Left lobe of liver (tissue), 2 donors: ENCODE measurements around the gene ENC1. TPM values are rescaled to one million over a fixed set of nuclear protein-coding genes. Genes with fewer than 3 reads are reported as not detected.

Source experiments
- ATAC-seq: fragments of 200-7000 bp; cut with Tn5 transposase; one replicate; pipeline ENCODE4 v1.9.1; 2020; ENCODE audit warnings: mild to moderate bottlenecking, moderate library complexity
- DNase-seq: peaks from one replicate; pipeline ENCODE4 v3.0.0-alpha.2; 2020; ENCODE audit warnings: low spot score
- total RNA-seq: library from RNA; stranded (reverse); gene quantifications from one replicate; pipeline ENCODE4 v1.2.1, GENCODE V29; 2021
- donor health status: DM: no; HTN: no; CAD: no; lungs with moderate emphysema.
- donor health status: DM: no; HTN: yes; CAD: no.

ENC1 gene
- total RNA-seq, 1 donor from 2014 or later: 5.8 TPM

DNA sequence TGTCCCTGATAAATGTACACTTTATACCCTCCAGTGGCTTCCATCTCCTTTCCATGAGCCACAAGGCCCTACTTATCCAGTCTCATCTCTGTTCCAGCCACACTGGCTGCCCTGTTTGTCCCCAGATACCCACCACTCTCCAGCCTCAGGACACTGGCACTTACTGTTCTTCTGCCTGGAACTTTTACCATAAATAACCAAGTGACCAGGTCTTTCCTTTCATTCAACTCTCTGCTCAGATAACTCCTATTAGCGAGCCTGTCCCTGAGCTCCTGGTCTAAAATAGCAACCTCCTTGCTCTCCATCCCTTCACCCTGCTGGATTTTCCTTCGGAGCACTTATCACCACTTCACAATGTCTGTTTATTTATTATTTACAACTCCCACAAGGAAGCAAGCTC is 16.6 kb upstream of the ENC1 start:
- ATAC-seq: no peak
- DNase-seq: no peak

DNA sequence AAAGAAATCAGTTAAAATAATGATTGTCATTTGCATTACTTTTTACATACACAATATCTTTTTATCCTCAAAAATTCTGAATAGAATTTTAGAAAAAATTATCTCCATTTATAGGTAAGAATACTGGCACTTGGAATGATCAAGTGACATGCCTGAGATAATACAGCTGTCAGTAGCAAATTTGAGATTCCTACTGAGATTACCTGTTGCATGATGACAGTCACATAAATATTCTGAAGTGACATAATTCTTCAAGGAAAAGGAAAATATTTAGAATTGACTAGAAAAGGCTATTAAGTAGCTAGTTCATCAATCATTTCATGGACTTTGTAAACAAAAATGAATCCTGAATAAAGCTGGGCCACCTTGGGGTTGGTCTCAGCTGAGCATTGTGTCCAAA is 15.2 kb upstream of the ENC1 start:
- DNase-seq (no peak), ATAC-seq (no peak)

DNA sequence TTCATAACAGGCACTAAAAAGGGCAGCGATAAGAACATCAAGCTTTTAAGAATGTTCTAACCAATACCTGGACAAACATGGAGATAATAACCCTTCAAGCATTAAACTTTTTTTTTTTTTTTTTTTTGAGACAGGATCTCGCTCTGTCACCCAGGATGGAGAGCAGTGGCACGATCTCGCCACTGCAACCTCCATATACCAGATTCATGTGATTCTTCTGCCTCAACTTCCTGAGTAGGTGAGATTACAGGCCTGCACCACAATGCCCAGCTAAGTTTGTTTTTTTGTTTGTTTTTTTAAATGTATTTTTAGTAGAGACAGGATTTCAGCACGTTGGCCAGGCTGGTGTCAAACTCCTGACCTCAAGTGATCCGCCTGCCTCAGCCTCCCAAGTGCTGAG is 14.7 kb upstream of the ENC1 start:
- no peak for ATAC-seq

DNA sequence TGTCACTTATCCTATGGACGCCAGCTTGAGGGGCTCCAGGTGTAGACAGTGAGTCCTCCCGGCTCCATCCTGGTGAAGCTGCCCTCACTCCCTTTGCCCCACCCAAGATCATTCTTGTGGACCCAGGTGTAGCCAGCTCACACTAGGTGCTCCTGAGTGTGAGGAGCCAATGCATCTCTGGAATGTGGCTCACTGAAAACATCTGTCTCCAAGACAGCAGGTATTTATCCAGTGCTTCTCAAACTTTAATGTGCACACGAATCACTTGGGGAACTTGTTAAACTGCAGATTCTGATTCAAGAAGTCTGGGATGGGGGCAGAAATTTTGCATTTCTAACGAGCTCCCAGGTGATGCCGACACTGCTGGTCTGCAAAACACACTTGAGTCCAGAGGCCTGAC is 13.5 kb upstream of the ENC1 start:
- DNase-seq: no peak
- ATAC-seq: no peak

More for the DNA sequence above, 14.7 kb upstream of the ENC1 start:
- DNase-seq: no peak

DNA sequence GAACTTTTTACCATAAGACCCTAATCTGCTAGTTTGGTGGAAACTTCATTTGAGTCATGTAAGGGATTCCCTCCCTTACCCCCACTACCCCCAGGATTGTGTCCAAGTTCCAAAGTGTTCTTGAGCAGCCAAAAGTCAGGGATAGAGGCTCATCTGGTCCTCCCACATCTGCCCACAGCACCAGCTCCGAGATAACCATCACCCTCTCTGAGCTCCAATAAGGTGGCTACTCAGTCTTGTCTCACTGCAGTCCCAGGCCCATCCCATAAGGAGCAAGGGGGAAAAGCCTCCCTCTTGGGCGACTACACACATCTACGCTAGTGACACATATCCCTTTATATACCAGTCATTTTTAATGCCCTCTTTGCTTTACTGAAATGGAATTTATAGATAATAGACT is 12.0 kb upstream of the ENC1 start:
- no peak for ATAC-seq
- DNase-seq: no peak

DNA sequence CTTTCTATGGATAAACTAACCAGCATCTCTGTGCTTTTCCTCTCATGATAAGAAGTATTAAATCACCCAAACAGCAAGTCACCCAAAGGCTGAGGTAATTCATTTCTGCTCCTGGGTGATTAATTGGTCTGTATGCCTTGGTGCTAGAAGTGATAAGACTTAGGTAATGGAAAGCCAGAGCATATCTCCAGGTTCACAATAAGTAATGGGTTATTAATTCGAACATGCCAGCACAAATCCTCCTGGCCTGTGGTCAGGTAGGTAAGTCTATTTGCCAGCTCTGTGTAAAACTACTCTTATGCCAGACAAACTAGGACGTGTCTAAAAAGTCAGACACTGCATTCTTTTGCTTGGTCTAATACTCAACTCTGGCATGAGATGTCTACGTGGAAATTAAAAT is 11.2 kb upstream of the ENC1 start:
- DNase-seq (no peak), ATAC-seq (peak; percentile 20)

DNA sequence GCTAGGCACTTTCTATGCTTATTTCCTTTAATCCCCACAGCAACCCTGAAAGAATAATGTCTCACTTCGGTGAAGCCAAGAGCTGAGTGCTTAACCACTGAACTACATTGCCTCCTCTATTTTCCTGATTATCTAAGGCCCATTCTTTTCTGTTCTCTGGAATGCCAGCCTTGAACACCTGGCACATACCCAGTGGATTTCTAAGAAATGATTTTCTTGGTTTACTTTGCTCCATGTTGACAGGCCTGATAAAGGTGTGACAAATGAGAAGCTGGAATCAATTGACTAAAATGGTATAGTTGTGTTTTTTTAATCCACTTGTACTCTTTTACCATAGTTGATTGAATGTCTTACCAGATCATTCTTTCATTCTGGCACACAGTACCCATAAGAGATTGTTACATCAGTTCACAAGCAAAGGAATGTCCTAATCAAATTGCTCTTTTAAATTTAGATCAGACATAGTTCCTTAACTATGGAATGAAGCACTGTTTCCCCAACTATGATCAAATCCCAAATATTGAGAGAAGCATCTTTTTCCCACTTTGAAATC is 9.0 kb upstream of the ENC1 start:
- DNase-seq: no peak
- ATAC-seq: no peak

DNA sequence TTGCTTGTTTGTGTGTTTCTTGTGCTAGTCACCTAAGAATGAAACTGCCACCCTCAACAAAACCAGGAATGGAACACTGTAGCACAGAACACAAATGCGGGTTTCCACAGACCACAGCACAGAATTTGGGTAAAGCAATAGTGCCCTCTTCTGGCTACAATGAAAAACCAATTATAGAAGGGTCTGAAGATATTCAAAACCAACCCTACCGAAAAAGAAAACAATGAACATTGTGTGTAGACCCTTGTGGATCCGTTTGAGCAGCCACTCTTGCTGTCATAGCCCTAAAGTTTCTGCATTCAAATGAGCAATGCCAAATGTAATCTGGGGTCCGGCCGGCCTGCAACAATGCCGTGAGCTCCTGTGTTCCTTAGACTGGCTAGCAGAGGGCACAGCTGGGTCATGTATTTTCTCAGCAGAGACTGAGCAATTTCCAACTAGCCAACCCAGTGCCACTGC is 8.3 kb upstream of the ENC1 start:
- peak; percentile 97 for ATAC-seq
- DNase-seq: no peak

DNA sequence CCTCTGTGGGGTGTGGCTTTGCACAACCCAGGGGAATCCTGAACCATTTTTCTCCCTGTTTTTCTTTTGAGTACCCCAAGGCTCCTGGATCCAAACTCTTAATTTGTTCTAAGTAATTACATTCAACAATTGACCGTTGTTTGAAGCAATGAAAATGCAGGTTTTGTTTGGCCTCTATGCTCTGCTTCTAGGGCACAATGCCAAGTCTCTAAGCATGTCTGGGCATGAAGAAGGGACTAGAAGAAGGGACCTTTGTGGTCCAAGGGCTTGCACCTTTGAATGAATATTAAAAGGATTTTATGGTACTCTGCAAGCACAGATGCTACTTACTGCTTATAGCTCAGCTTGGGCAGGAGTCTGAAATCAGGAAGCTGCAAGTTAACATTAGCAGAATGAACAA is 6.6 kb upstream of the ENC1 start:
- ATAC-seq (no peak), DNase-seq (no peak)

DNA sequence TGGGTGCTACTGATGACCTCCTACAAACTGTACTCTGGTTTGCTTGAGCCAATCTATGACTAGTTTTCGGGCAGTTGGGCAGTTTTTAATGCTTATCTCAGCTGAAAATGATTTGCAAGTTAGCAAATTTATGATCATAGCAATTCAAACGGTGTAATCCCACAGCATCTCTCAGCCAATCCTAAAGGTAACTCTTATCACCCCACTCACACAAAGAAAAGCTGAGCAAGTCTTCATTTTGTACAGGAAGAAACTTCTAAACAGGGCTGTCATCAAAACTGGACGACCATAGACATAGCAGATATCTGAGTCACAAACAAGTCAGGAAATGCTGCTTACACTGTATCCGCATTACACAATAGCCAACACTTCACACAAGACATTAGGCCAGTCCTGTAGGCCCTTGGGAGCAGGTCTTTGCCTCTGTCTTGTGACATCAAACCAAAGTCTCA is 2.6 kb upstream of the ENC1 start:
- ATAC-seq: no peak

DNA sequence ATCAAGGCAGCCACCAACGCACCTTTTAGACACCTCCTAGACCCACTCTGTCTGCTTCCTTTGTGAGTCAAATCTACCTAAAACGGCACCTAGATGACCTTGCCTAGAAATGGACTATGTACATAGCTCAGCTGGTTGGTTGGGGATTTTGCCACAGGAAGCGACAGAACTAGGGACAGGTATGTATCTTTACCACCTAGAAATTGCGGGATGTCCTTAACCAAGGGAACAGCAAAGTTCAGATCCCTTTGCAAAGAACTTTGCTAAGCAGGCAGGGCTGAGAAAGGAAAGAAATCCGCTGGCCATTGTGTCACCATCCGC is 2.0 kb upstream of the ENC1 start:
- no peak for DNase-seq
- no peak for ATAC-seq

More for the DNA sequence above, 2.6 kb upstream of the ENC1 start:
- no peak for DNase-seq

DNA sequence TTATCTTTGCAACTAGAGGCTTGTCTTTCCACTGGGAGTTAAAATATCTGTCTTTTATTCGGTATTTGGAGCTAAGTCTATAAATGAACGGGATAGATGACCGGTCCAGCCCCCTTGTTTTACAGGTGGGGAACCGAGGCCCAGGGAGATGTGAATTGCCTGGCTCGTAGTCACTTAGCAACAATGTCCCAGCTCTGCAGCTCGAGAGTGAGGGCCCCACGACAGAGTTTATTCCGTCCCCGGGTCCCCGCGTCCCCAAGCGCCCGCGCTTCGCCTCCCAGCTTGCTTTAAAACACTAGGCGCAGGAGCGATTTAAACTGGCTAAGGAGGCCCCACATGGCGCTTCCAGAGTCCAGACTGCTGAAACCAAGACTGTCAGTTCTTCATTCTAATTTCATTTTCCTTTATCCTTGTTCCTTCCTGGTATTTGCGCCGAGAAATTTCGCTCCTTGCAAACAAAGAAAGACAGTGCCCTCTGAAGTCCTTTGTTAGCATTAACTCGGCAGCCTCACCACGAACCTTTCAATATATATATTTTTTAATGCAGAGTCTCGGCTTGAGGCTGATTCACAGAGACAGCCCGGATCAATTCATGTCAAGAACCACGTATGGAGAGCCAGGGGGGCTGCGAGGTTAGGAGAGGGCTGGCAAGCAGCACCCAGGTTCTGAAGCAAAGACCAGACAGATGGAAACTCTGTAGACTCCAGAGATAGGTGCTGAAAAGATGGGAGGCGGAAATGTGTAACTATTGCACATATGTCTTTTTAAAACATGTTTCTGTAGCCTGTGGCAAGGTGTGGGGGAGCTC is 1.4 kb upstream of the ENC1 start:
- peak; percentile 34 for ATAC-seq

DNA sequence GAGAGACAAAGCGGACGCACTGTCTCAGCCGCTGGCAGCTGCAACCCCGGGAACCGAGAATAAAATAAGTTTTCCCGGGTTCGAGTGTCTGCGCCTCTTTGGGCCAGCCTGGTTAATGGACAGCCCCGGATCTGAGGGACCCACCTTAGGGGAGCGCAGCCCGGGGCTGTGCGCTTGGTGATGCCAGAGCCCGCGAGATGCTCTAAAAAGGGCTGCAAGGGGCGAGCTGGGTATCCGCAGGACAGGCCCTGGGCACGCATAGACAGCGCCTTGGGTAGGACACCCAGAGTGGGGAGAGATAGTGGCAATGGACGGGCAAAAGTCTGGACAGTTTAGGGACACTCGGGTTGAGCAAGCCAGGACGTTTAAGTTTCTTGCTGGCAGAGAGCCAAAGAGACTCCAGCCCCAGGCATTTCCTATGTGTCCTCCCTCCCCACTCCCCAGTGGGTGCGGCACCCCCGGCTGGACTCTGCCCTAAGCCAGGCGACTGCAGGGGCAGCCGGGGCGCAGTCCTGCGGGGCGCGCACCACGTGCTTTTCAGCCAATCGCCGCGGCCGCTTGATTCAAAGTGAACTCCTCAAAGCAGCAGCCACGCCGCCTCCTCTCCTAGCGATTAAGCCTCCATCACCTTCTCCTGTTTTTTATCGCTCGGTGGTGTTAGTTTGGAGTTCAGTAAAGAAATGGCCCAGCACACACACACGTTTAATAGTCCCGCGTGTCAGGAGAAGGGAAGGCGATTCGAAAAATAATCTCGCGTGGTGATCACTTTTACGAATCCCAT is 616 bp upstream of the ENC1 start:
- DNase-seq: peak; percentile 89
- peak; percentile 64 for ATAC-seq

More for the DNA sequence above, 1.4 kb upstream of the ENC1 start:
- DNase-seq: peak; percentile 57

DNA sequence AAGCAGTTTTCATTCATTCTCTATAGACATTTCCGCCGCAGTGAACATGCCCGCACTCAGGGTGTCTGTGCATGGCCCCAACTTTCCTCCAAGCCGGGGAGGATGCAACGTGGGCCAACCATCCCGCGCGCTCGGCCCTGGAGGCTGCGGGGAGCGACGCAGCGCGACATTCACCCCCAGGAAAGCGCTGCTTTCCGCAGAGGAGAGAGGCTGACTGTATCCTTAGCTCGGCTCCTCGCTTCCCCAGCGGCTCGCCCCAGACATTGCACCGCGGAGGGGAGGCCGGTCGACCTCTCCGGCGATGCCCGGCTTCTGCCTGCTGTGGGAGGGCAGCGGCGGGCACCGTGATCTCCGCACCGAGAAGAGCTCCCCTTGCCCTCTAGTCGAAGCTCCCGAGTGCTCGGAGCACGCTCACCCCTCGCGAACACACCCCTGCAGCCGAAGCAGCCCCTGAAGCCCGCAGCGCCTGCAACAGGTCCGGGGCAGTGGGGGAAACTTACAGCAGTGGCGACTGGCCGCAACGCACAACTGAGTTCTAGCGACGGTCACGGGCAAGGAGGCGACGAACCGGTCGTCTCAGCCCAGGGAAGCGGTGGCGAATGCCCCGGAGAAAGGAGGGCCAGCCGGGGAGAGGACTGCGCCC is 600 bp downstream of the ENC1 start:
- DNase-seq (no peak), ATAC-seq (peak; percentile 46)

DNA sequence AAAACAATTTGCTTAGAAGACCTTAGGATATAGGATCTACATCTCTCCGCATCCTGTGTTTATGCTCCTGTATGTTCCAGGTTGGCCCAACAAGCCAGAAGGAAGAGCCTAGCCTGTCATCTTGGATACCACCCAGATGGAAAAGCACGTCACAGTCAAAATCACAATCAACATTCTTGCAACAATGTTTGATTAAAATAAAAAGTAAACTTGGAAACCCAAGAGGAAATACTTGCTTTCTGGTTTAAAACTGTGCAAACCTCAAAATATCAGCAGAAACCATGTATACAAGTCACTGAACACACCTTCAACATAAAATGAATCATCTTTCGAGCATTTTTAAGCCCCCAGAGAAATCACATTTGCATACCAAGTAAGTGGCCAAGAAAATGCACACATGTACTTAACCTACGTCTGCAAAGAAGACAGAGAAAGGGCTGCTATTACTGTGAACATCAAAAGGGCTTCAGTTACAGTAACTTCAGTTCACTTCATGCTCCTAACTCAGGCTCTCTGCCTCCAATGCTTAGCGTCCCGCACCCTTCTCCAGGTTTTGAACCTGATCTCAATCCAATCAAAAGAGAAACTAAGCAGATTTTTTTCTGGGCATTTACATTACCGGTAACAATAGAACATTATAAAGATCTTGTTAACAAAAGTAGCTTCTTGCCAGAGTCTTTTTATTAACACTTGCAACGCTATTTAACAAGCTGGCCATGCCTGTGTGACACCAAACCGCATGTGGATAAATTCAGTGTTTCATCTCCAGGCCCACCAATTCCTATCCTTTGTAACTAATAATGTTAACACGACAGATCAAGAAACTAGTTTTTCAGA is 1.3 kb downstream of the ENC1 start:
- DNase-seq (no peak), ATAC-seq (no peak)

DNA sequence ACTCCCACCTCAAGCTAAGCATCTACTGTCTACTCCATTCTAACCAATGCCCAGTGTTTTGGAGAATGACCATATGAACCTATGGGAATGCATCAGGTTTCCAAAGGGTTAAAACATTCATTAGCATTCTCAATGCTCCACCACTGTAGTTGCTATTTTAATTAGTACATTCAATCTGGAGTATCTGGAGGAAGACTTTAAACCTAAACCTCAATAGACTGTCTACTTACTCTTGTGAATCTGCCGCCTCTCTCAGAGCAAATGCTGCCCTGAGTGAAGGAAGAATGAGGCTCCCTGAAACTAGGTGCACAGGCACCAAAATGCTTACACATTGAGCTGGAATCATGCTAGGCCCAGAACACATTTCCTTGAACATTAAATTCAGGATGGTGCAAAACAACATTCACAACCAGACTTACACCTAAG is 2.0 kb downstream of the ENC1 start:
- DNase-seq: no peak
- no peak for ATAC-seq

DNA sequence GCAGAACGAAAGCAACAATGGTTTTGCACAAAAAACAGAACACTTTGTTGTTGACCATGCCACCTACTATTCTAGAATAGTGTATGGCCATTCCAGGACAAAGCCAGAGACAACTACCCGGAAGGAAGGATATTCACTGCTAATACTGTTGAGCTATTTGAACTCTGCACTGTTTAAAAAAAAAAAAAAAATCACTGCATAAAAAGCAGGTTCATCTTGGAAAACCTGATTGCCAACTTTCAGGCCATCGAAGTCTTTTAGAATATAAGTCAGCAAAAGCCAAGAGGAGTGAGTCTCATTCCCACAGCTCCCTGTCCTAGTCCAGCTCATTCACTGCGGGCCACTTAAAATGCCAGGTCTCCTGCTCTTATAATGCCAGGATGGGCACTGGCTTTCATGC is 4.0 kb downstream of the ENC1 start:
- ATAC-seq (no peak), DNase-seq (no peak)

DNA sequence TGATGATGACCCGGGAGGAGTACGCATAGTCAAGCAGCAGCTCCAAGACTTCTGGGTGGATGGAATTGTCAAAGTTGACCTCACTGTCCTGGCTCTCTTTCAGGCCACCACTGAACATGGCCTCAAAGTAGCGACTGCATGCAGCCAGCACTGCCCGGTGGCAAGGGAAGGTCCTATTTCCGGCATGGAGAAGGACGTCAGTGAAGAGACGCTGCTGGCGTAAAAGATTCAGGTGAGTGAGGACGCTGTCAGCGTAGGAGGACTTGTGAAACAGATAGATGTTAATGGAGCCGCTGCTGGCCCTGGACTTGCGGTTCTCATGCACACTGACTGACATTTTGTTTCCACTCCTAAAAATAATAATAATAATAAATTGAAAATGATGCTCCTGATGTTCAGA is 4.4 kb downstream of the ENC1 start:
- ATAC-seq (no peak), DNase-seq (no peak)

DNA sequence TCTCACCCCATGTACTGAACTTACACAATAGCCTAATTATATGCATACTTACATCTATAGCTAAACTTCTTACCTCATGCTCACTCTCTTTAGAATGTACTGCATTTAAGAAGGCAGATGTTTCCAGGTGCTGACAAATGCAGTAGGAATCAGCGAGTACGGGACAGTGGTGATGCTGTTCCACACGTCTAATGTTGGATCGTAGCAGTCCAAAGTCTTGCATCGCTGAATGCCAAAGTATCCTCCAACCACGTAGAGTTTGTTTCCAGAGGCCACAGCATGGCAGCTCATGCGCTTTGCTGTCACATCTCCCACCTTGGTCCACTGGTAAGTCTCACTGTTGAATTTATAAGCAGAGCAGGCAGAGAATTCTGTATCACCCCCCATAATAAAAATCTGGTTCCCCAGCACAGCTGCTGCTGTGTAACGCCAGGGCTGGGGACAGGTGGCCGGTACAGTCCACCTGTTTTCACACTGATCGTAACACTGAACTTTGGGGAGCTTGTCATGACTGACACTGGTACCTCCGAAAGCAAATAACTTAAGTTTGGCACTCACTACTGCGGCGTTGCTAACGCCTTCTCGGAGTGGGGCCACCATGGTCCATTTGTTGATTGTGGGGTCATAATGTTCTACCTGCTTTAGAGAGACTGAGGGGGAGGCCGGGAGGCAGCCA is 5.8 kb downstream of the ENC1 start:
- ATAC-seq (no peak), DNase-seq (no peak)

DNA sequence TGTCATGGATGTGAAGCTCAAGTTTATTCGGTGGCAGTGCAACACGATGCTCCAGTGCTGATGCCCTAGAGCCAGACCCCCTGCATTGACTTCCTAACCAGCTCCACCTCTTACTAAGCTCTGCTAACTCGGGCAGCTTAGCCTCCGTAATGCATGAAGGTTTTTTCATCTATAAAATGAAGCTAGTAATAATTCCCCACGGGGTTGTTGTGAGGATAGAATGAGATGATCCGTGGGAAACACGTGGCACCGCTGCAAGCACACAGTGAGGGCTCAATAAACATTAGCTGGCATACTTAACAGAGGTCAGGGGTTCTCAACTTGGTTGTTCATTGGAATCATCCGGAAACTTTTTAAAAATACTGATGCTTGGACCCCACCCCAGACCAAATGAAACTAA is 6.8 kb downstream of the ENC1 start:
- ATAC-seq (no peak), DNase-seq (no peak)
